ENCODE results near the gene RENBP.

DNA sequence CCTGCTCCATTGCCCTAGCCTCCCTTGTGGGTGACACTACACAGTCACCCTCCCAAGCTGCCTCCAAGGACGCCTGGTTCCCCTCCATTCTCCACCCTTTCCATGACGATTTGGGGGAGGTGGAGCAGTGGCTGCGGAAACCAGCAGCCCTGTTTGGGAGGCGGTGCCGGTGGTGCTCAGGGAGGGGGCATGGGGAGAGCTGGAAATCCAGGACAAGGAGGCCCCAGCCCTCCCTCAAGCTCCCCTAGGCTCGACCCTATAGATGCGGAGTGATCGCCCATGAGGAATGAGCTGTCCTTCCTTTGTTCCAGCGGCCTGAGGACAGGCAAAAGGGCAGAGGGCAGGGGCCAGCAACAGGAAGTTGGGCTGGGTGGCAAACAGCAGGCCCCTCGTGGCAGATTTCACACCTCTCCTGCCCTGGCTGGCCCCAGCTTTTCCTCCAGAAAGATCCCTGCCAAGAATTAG is 3.6 kb upstream of the RENBP start:
- TF ChIP-seq, protein P1, sequence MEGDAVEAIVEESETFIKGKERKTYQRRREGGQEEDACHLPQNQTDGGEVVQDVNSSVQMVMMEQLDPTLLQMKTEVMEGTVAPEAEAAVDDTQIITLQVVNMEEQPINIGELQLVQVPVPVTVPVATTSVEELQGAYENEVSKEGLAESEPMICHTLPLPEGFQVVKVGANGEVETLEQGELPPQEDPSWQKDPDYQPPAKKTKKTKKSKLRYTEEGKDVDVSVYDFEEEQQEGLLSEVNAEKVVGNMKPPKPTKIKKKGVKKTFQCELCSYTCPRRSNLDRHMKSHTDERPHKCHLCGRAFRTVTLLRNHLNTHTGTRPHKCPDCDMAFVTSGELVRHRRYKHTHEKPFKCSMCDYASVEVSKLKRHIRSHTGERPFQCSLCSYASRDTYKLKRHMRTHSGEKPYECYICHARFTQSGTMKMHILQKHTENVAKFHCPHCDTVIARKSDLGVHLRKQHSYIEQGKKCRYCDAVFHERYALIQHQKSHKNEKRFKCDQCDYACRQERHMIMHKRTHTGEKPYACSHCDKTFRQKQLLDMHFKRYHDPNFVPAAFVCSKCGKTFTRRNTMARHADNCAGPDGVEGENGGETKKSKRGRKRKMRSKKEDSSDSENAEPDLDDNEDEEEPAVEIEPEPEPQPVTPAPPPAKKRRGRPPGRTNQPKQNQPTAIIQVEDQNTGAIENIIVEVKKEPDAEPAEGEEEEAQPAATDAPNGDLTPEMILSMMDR (IDR thresholded peaks at IDR 0.05; ENCODE audit: low read depth, low read length): no peak
- TF ChIP-seq POLR2A (IDR thresholded peaks at IDR 0.05; ENCODE audit: extremely low read depth, insufficient read length) (no peak), MYC (IDR thresholded peaks at IDR 0.05; ENCODE audit: low read depth, low read length) (no peak)
- TF ChIP-seq, protein P2, sequence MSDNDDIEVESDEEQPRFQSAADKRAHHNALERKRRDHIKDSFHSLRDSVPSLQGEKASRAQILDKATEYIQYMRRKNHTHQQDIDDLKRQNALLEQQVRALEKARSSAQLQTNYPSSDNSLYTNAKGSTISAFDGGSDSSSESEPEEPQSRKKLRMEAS (IDR thresholded peaks at IDR 0.05; ENCODE audit: low read depth, low read length): no peak

All from NB4 (cell line).